Stimulated activated CD8-positive, alpha-beta memory T cell treated with anti-CD3 and anti-CD28 coated beads, Interleukin-7, amount 100 ng/mL, for 48 hours (primary cell): ENCODE data around the gene HJURP.

ENCODE experiments used
- DNase-seq, 2 donors: peaks; one replicate each; pipeline ENCODE4 v3.0.0-alpha.2; 2020; ENCODE audit warnings: low read depth in 1 of 2; ENCODE audit errors: extremely low read depth in 1 of 2

Gene HJURP

GRCh38 chr2:233848276-233848675 is 6.1 kb downstream of the HJURP start:
- DNase-seq: no peak

DNA sequence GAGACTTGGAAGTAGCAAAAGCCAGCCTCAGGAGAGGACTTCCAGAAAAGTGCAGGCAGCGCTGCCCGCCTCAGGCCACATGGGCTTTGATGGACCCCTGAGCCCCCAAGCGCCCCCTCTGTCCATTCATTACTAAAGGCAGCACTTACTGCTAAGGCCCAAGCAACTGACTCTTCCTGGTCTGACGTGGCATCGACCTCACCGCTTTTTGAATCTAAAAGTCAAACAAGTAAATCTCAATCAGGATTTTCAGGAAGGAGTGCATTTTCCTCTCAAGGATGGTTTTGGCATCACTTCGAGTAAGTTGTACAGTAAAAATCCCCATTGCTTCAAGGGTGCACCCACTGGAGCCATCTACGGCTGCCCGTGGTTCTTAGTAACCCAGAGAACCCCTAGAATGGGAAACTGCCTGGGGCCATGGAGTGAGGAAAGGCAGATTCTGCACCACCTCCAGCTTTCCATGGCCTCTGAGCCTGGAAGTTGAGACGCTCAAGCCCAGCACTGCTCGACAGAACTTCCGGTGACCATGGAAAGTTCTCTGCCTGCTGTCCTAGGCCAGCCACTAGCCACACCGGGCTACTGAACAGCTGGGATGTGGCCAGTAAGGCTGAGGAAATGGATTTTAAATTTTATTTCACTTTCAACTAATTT is 7.0 kb downstream of the HJURP start:
- no peak for DNase-seq

GRCh38 chr2:233846387-233847247 is 7.7 kb downstream of the HJURP start:
- DNase-seq: no peak

DNA sequence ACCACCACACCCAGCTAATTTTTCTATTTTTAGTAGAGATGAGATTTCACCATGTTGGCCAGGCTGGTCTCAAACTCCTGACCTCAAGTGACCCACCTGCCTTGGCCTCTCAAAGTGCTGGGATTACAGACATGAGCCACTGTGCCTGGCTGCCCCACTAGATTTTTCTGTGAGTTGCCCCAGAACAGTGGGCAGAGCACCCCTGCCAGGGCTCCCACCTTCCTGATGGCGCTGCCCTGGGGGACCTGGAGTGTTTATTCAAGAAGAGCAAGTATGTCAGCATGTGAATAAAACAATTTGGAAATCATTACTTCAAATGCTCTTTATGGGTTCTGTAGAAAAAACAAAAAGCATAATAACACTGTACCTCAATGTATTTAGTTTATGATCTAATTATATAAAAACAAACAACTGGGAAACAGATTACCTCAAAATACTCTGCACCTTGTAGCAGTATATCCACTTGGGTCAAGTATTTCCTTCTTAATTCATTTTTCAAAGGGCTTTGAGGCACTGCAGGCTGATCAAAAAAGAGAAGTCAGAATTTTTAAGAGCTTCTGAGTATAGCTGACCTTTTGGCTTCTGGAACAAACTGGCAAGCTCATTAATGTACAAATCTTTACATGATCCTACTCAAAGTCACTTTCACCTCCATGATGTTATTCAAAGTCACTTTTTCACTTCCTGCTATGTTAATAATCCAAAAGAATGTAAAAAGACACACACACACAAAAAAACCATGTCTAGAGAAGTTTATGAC is 8.9 kb downstream of the HJURP start:
- DNase-seq: no peak

- no peak for DNase-seq
Observed at GRCh38 chr2:233844836-233845235, 9.5 kb downstream of the HJURP start.

- no peak for DNase-seq
Observed at GRCh38 chr2:233844064-233844807, 10.1 kb downstream of the HJURP start.

- DNase-seq: no peak
Observed at GRCh38 chr2:233841183-233841582, 13.2 kb downstream of the HJURP start.

DNA sequence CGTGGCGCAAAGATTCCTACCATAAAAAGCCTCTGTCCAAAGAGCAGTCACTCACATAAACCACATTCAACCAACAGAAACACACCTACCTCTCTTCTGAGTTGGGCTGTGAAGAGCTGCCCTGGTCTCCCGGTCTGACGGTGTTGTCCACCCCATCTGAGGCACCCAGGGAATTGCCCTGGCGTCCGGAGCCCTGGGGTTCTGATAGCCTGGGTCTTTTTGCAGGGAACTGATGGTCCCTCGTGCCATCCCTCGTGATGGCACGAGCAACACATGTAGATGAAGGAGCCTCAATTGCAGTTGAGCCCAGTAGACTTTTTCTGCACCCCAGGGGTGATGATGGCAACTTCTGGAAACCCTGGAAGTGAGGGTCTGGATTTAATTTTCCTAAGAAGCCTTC is 13.8 kb downstream of the HJURP start:
- DNase-seq: no peak

DNA sequence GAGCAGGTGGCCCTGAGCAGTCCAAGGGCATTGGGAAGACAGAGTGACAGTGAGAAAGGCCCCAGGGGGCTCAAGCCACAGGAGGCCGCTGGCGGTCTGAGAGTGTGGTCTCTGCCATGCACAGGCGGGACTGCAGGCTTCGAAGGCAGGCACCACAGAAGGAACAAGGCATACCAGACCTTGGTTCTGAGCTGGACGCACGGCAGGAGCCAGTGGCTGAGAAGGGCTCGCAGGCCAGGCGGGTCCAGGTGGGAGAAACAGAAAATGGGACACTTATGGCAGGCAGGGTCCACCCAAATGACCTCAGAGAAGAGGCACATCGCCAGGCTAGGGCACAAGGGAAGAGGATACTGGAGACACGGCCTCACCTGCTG is 14.9 kb downstream of the HJURP start:
- no peak for DNase-seq

DNA sequence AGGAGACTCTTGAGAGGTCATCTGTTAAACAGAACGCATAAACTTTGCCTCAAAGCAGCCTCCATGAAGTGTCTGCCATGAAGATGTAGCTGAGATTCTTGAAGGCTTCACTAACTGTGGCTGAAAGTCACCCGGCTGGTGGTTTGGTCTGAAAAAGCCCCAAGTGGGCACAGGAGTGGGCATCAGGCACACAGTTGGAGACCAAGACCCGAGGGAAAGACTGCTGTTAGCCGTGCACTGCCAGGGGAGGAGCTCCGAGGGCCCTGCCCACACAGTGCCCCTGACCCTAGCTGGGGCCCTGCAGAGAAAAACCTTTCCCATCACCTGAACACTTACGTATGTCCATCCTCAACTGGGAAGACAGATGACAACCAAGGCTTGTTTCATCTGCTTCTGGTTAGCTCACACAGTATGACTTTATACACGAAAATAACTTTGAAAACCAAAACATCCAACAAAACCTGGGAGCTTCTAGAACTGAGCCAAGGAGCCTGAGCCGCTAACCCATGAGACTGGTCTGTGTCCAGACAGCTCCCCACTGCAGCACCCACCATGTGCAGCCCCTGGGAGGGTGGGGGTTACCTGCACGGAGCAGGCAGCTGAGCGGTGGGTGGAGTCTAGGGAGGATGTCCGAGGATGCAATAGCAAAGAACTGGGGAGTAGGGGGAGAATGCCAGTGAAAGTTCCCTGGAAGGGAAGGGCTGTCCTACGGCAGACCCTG is 15.4 kb downstream of the HJURP start:
- DNase-seq: no peak

GRCh38 chr2:233838251-233838650 is 16.1 kb downstream of the HJURP start:
- no peak for DNase-seq

DNA sequence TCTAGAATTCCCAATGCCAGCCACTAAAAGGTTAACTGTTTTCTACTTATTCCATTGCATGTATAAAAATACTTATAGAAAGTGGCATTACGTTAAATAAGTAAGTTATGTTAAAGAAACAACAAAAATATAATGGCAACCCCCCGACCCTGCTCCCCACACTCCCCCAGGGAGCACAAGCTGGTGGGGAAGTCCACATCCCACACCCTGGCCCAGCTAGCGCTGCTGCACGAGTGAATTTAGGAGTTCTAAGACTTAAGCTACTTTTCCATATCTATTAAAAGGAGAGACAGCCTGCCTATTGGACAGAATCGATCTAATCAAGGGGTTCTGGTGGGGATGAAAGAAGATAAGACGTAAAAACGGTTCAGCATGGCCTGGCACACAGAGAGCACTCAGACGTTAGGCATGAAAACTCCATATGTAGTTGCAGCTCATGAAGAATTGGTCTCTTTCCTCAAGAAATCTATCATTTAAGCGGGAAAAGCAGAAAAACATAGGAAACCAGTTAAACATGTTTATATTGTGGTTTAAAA is 16.6 kb downstream of the HJURP start:
- no peak for DNase-seq

GRCh38 chr2:233836359-233836758 is 18.0 kb downstream of the HJURP start:
- no peak for DNase-seq

- DNase-seq: no peak
Observed at GRCh38 chr2:233835230-233836186, 18.8 kb downstream of the HJURP start.

- DNase-seq: no peak
Observed at GRCh38 chr2:233833345-233833744, 21.0 kb downstream of the HJURP start.

GRCh38 chr2:233832869-233833311 is 21.4 kb downstream of the HJURP start:
- DNase-seq: no peak

GRCh38 chr2:233832414-233832813 is 21.9 kb downstream of the HJURP start:
- no peak for DNase-seq

DNA sequence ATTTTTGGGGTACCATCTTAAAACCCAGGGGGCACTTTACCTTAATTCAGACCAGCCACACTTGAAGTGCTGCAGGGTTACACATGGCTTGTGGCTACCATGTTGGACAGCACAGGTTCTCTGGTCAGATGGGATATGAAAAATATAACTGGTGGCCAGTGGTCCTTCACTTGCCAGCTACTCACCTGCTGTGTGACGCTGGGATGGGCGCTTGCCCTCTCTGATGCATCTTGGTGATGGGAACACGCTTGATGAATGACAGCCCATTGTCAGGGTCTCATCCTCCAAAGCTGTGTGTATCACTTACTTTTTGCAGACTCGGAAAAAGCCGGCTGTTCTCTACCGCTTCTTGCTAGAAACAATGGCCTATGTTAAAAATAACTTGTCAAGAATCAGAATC is 22.5 kb downstream of the HJURP start:
- no peak for DNase-seq
